ENCODE data around the gene ABI3.

Gene ABI3

GRCh38 chr17:49197346-49197998 lies 13.0 kb upstream of the ABI3 start:
- DNase-seq, result no peak

GRCh38 chr17:49198211-49198610 lies 12.3 kb upstream of the ABI3 start:
- DNase-seq, result no peak

- no peak for DNase-seq
These were observed 10.0 kb upstream of the ABI3 start for GRCh38 chr17:49200423-49201083.

GRCh38 chr17:49201481-49201927 lies 9.0 kb upstream of the ABI3 start:
- no peak for DNase-seq

- no peak for DNase-seq
These were observed 6.7 kb upstream of the ABI3 start for GRCh38 chr17:49203796-49204195.

GRCh38 chr17:49204516-49204915 lies 6.0 kb upstream of the ABI3 start:
- DNase-seq, result no peak

GRCh38 chr17:49209061-49209571 lies 1.4 kb upstream of the ABI3 start:
- no peak for DNase-seq

GRCh38 chr17:49213399-49213798 lies 2.9 kb downstream of the ABI3 start:
- no peak for DNase-seq

- DNase-seq, result no peak
These were observed 3.3 kb downstream of the ABI3 start for GRCh38 chr17:49213847-49214246.

GRCh38 chr17:49214676-49215360 lies 4.3 kb downstream of the ABI3 start:
- DNase-seq, result no peak

- DNase-seq, result no peak
These were observed 6.0 kb downstream of the ABI3 start for GRCh38 chr17:49216482-49216881.

- no peak for DNase-seq
These were observed 6.6 kb downstream of the ABI3 start for GRCh38 chr17:49216953-49217650.

- no peak for DNase-seq
These were observed 7.3 kb downstream of the ABI3 start for GRCh38 chr17:49217651-49218413.

GRCh38 chr17:49218941-49219913 lies 8.7 kb downstream of the ABI3 start:
- no peak for DNase-seq

- DNase-seq, result no peak
These were observed 9.5 kb downstream of the ABI3 start for GRCh38 chr17:49219987-49220386.

- no peak for DNase-seq
These were observed 12.6 kb downstream of the ABI3 start for GRCh38 chr17:49223168-49223516.

GRCh38 chr17:49223517-49224197 lies 13.2 kb downstream of the ABI3 start:
- peak; percentile 15 for DNase-seq

- DNase-seq, result no peak
These were observed 13.9 kb downstream of the ABI3 start for GRCh38 chr17:49224198-49224996.

GRCh38 chr17:49224997-49225337 lies 14.5 kb downstream of the ABI3 start:
- DNase-seq, result no peak

Measured in HCEC 1CT (cell line).